Loucy (cell line): ENCODE results near the gene MANSC4.
"Not testable (repeated sequence)": the region's sequence is repeated elsewhere in the genome, so short reads cannot be mapped to it uniquely, and the experiment has no call there.

Source experiments
- H2AFZ ChIP-seq: fragments of 200-600 bp; sonication (generic); 2 replicates; pipeline ENCODE4 v1.6.0; 2016; ENCODE audit warnings: antibody characterized with exemption, mild to moderate bottlenecking, low read length, moderate library complexity
- H3F3A ChIP-seq: fragments of 200-600 bp; 2 replicates; pipeline ENCODE4 v1.6.0; 2016; ENCODE audit warnings: antibody characterized with exemption, low read depth, mild to moderate bottlenecking
- H3K27me3 ChIP-seq: fragments of 200-600 bp; sonication (generic); 2 replicates; pipeline ENCODE4 v1.6.1; 2014; ENCODE audit warnings: low read length, mild to moderate bottlenecking; ENCODE audit not compliant: insufficient read depth, poor library complexity, severe bottlenecking
- H3K36me3 ChIP-seq: fragments of 200-600 bp; sonication (generic); 2 replicates; pipeline ENCODE4 v1.6.1; 2016; ENCODE audit warnings: low read length; ENCODE audit not compliant: insufficient read depth
- H3K4me1 ChIP-seq: fragments of 200-600 bp; sonication (generic); 2 replicates; pipeline ENCODE4 v1.5.1; 2014; ENCODE audit warnings: low read length, mild to moderate bottlenecking; ENCODE audit not compliant: insufficient read depth, poor library complexity, severe bottlenecking
- H3K4me2 ChIP-seq: fragments of 200-600 bp; sonication (generic); 2 replicates; pipeline ENCODE4 v1.6.0; 2014; ENCODE audit warnings: antibody characterized with exemption, low read length, low read depth, mild to moderate bottlenecking; ENCODE audit not compliant: poor library complexity, severe bottlenecking
- H3K4me3 ChIP-seq: fragments of 200-600 bp; sonication (generic); 2 replicates; pipeline ENCODE4 v1.5.1; 2014; ENCODE audit warnings: low read length, mild to moderate bottlenecking, mixed read lengths; ENCODE audit not compliant: poor library complexity, severe bottlenecking
- H3K79me2 ChIP-seq: fragments of 200-600 bp; sonication (generic); 2 replicates; pipeline ENCODE4 v1.6.1; 2014; ENCODE audit warnings: low read length; ENCODE audit not compliant: insufficient read depth
- H3K9ac ChIP-seq: fragments of 200-600 bp; sonication (generic); 2 replicates; pipeline ENCODE4 v1.6.0; 2014; ENCODE audit warnings: mild to moderate bottlenecking, low read depth, low read length, moderate library complexity; ENCODE audit not compliant: poor library complexity, severe bottlenecking
- H3K9me2 ChIP-seq: fragments of 200-600 bp; sonication (generic); replicated peaks from 2 replicates; pipeline ENCODE4 v1.6.1; 2016; ENCODE audit warnings: low read depth, low read length, mixed read lengths
- H3K9me3 ChIP-seq: fragments of 200-600 bp; sonication (generic); 2 replicates; pipeline ENCODE4 v1.6.1; 2014; ENCODE audit warnings: mild to moderate bottlenecking, antibody characterized with exemption, low read length, low read depth; ENCODE audit not compliant: insufficient read depth
- H4K20me1 ChIP-seq: fragments of 200-600 bp; sonication (generic); 2 replicates; pipeline ENCODE4 v1.6.0; 2014; ENCODE audit warnings: antibody characterized with exemption, low read length, mild to moderate bottlenecking; ENCODE audit not compliant: insufficient read depth, poor library complexity, severe bottlenecking
- EZH2phosphoT487 ChIP-seq: fragments of 200-600 bp; IDR thresholded peaks from 2 replicates; pipeline ENCODE4 v1.6.1; 2018; ENCODE audit warnings: antibody characterized with exemption, mild to moderate bottlenecking, moderate library complexity, borderline replicate concordance
- TF ChIP-seq, protein P1 (sequence below): fragments of 200-600 bp; sonication (generic); conservative IDR thresholded peaks from 2 replicates; pipeline ENCODE4 v1.5.1; 2014; ENCODE audit warnings: mild to moderate bottlenecking, antibody characterized with exemption, low read length

The MANSC4 gene

GRCh38 chr12:27747111-27747820 is 32.8 kb downstream of the MANSC4 start:
- peaks cover 5% of the 10 kb centered on the region; the same call in 1 of the 2 replicates for H3K79me2 ChIP-seq
- H3K9me3 ChIP-seq = no peaks in the 10 kb centered on the region
- H2AFZ ChIP-seq = no peak overlapping the region
- no peak overlapping the region for H3K4me2 ChIP-seq
- H4K20me1 ChIP-seq = no peaks in the 10 kb centered on the region
- peaks cover 37% of the 10 kb centered on the region for H3K36me3 ChIP-seq
- H3K4me1 ChIP-seq = no peaks in the 10 kb centered on the region
- TF ChIP-seq EZH2phosphoT487 = no peak
- TF ChIP-seq, protein P1, sequence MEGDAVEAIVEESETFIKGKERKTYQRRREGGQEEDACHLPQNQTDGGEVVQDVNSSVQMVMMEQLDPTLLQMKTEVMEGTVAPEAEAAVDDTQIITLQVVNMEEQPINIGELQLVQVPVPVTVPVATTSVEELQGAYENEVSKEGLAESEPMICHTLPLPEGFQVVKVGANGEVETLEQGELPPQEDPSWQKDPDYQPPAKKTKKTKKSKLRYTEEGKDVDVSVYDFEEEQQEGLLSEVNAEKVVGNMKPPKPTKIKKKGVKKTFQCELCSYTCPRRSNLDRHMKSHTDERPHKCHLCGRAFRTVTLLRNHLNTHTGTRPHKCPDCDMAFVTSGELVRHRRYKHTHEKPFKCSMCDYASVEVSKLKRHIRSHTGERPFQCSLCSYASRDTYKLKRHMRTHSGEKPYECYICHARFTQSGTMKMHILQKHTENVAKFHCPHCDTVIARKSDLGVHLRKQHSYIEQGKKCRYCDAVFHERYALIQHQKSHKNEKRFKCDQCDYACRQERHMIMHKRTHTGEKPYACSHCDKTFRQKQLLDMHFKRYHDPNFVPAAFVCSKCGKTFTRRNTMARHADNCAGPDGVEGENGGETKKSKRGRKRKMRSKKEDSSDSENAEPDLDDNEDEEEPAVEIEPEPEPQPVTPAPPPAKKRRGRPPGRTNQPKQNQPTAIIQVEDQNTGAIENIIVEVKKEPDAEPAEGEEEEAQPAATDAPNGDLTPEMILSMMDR = no peak
- no peak overlapping the region for H3K9ac ChIP-seq
- H3F3A ChIP-seq = no peaks in the 10 kb centered on the region
- no peaks in the 10 kb centered on the region for H3K27me3 ChIP-seq
- H3K4me3 ChIP-seq = no peak overlapping the region
- H3K9me2 ChIP-seq = no peaks in the 10 kb centered on the region

GRCh38 chr12:27745734-27746133 is 34.3 kb downstream of the MANSC4 start:
- H3K27me3 ChIP-seq, H2AFZ ChIP-seq, H3K9ac ChIP-seq, H4K20me1 ChIP-seq, H3K4me2 ChIP-seq, H3K4me1 ChIP-seq, H3F3A ChIP-seq, H3K9me3 ChIP-seq, H3K79me2 ChIP-seq, H3K9me2 ChIP-seq, H3K4me3 ChIP-seq: not testable (repeated sequence)
- peaks cover 43% of the 10 kb centered on the region for H3K36me3 ChIP-seq

DNA sequence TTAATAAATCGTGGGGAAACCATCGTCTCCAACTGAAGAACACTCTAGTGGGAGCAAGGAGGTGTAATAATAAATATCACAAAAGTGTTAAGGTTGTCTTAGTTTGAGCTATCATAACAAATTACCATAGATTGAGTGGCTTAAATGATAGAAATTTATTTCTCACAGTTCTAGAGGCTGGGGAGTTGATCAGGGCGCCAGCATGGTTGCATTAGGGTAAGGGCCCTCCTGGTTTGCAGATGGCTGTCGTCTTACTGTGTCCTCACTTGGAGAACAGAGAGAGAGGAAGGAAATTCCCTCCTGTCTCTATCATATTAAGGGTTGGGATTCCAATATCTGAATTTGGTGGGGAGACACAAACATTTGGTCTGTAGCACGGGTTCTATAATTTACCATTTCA is 36.4 kb downstream of the MANSC4 start:
- TF ChIP-seq EZH2phosphoT487 = no peak
- TF ChIP-seq, protein P1 = no peak
- Histone ChIP-seq H3K27me3 (no peaks in the 10 kb centered on the region), H3K79me2 (peaks cover 5% of the 10 kb centered on the region; the same call in 1 of the 2 replicates), H3K4me3 (no peak overlapping the region), H3F3A (no peaks in the 10 kb centered on the region), H4K20me1 (no peaks in the 10 kb centered on the region), H3K4me2 (no peak overlapping the region), H3K9me2 (no peaks in the 10 kb centered on the region), H3K9ac (no peak overlapping the region), H2AFZ (no peak overlapping the region), H3K36me3 (peaks cover 56% of the 10 kb centered on the region), H3K9me3 (no peaks in the 10 kb centered on the region), H3K4me1 (no peaks in the 10 kb centered on the region)

DNA sequence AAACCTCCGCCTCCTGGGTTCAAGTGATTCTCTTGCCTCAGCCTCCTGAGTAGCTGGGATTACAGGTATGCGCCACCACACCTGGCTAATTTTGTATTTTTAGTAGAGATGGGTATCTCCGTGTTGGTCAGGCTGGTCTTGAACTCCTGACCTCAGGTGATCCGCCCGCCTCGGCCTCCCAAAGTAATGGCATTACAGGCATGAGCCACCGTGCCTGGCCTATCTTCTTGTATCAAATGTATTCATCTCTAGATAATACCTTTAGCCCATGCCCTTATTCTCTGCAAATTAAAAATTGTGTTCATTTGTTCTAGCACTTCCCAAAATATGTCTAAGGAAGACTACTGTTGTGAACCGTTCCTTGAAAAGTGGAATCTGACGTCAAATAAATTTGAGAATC is 45.7 kb downstream of the MANSC4 start:
- not testable (repeated sequence) for H2AFZ ChIP-seq, H3K9ac ChIP-seq, H3F3A ChIP-seq, H3K79me2 ChIP-seq, H3K9me2 ChIP-seq, H3K4me3 ChIP-seq, H3K27me3 ChIP-seq, H3K4me1 ChIP-seq, H4K20me1 ChIP-seq, H3K9me3 ChIP-seq, H3K4me2 ChIP-seq
- H3K36me3 ChIP-seq = peaks cover 80% of the 10 kb centered on the region; the same call in 1 of the 2 replicates
